GM10266 (cell line): ENCODE data around the gene MFGE8.
A peak's percentile ranks its signal among the peaks of the same experiment; 100 is the strongest.

Experiments
- DNase-seq: peaks from one replicate; pipeline ENCODE4 v3.0.0; 2012; ENCODE audit errors: extremely low spot score
- TF ChIP-seq, protein P1 (sequence below): IDR thresholded peaks from 2 replicates; pipeline ENCODE4 v1.5.1; 2012; ENCODE audit warnings: mild to moderate bottlenecking, low read depth; ENCODE audit not compliant: control insufficient read depth, insufficient read depth; ENCODE audit errors: missing control alignments

MFGE8 gene

DNA sequence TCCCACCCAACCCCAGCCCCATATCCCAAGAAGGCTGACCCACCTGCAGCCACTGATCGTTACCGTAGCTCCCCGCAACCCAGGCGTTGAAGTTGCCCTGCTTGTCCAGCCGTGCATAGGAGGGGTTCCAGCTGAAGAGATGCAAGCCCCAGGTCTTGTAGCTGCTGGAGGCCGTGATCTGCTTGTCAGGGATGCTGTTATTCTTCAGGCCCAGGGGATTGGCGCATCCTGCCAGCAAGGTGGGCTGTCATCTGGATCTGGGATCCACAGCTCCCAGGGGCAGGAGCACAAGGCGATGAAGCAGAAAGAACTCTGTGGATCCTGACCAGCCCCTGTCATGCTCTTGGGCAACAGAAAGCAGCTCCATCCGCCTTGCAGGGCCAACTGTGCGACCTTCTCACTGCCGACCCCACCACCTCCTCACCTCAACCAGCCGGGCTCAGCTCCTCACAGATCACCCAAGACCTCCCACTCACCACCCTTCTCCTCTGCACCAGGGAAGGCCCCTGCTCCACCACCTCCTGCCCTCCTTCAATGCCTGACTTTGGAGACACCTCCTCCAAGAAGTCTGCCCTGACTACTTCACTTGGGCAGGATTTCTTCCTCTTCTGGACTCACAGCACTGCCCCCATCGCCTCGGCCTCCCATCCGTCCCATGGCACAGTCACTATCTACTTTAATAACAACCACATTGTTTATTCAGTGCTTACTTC, 11.5 kb downstream of the MFGE8 start:
- DNase-seq = no peak
- TF ChIP-seq, protein P1, sequence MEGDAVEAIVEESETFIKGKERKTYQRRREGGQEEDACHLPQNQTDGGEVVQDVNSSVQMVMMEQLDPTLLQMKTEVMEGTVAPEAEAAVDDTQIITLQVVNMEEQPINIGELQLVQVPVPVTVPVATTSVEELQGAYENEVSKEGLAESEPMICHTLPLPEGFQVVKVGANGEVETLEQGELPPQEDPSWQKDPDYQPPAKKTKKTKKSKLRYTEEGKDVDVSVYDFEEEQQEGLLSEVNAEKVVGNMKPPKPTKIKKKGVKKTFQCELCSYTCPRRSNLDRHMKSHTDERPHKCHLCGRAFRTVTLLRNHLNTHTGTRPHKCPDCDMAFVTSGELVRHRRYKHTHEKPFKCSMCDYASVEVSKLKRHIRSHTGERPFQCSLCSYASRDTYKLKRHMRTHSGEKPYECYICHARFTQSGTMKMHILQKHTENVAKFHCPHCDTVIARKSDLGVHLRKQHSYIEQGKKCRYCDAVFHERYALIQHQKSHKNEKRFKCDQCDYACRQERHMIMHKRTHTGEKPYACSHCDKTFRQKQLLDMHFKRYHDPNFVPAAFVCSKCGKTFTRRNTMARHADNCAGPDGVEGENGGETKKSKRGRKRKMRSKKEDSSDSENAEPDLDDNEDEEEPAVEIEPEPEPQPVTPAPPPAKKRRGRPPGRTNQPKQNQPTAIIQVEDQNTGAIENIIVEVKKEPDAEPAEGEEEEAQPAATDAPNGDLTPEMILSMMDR = no peak

DNA sequence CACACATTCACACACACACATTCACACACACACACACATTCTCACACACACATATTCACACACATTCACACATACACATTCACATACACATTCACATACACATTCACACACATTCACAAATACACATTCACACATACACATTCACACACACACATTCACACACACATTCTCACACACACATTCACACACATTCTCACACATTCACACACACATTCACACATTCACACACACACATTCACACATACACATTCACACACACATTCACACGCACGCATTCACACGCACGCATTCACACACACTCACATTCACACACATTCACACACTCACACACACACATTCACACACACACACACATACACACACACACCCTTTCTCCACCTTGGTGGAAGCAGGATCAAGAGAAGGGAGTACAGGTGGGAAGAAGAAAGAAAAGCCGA, 12.2 kb downstream of the MFGE8 start:
- no peak for DNase-seq
- TF ChIP-seq, protein P1 = no peak

DNA sequence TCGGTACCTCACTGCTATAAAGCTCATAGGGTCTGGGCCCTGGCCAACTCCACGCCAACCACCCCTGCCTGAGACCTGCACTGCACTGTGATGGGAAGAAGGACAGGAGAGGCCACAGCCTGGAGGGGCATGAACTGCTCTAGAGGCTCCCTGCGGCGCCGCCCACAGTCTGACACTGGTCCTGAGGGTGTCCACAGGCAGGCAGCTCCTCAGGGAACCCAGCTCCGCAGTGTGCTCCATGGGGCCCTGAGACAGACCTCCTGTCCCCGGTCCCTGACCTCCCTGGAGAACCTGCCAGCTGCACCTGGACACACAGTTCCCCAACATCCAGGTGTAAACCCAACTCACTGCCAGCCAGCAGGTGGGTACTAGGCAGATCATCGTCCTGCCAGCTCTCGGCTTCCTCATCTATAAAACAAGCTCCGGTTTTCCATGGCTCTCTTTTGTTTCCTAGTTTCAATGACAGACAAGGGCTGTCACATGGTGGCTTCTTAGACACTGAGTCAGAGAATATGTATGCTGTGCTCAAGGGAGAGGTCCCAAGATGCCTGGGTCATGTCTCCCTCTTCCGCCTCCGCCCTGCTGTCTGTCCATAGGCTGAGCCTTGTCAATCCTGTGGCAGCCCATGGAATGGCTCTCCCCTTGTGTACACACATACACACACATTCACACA, 12.7 kb downstream of the MFGE8 start:
- TF ChIP-seq, protein P1 = no peak
- DNase-seq = no peak

DNA sequence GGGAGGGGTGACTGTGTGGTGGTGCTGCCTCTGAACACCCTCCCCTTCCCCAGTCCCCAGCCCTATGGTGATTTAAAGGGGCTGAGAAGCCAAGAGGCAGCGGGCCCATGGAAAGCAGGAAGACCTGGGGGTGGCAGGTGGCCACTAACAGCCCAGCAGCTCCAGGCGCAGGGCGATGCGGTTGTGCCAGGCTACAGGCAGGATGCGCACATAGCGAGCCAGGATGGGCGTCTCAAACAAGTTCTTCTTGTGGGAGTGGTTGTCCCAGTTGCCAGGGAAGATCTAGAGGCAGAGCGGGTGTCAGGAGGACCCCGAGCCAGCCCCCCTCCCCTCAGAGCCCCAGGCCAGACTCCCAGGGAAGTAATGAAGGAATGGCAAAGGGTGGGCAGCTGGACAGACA, 13.9 kb downstream of the MFGE8 start:
- TF ChIP-seq, protein P1 = no peak
- DNase-seq = no peak

DNA sequence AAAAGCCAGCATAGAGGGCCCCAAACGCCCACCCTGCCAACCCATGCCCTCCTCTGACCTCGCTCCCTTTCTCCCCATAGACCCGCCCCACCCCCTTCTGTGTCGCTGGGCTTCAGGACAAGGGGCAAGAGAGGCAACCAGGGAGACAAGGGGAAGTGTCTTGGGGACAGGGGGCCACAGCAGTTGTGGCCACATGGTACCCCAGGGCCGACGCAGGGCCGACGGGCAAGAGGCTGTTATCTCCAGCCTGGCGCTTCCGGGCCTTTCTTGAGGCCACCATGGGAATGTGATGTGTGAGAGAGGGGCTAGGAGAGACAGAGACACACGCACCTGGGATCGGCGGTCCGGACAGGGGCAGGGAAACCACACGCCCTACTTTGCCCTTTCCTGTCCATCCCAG, 14.4 kb downstream of the MFGE8 start:
- TF ChIP-seq, protein P1 = no peak

DNA sequence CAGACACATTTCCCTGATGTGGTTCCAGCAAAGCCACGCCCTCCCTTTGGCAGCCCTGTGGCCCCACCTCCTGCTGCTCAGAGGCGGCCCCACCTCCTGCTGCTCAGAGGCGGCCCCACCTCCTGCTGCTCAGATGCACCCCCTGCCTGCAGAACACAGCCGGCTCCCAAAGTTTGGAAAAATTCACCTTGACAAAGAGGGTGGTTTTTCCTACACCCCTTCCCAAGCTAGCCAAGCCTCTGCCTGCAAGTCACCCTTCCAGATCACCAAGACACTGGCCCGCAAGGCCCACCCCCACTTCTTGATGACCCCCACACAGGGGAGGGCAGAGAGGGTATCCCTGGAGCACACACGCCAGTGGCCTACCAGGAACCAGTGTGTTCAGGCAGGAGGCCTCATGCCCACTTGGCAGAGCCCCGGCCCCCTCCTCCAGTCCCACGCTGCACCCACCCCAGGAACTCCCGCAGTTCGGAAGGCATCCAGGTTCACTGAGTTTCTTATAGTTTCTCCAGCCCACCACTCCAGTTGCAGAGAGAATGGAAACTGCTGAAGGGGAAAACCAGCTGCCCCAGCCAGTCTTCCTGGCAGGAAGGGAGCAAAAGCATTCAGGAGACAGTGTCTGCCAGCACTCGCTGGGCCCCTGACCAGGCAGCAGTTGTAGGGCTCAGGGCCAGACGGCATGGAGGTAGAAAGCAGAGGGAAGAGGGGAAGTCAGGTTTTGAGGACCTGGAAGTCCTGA, 15.6 kb downstream of the MFGE8 start:
- TF ChIP-seq, protein P1 = peak; percentile 32
- no peak for DNase-seq

More for the DNA sequence above, 14.4 kb downstream of the MFGE8 start:
- no peak for DNase-seq

DNA sequence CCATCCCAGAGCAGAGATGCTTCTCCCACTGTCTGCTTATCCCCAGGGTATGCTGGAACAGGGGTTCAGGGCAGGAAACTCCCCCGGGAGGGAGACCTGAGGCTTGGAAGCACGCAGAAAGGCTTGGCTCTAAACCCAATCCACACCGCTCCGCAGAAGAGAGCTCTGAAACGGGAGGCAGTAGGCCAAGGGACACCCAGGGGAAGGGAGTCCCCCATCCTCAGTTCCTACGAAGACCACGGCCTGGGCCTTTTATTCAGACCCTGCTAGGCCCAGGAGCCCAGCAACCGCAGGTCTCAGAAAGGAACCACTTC, 16.1 kb downstream of the MFGE8 start:
- DNase-seq = no peak

More for the DNA sequence above, 16.1 kb downstream of the MFGE8 start:
- TF ChIP-seq, protein P1 = no peak
